GM19438 (cell line): Measurements from ENCODE around the gene KLK7.
"Not testable (repeated sequence)": the region's sequence is repeated elsewhere in the genome, so short reads cannot be mapped to it uniquely, and the experiment has no call there.

ENCODE experiments used
- ATAC-seq: cut with Tn5 transposase; IDR thresholded peaks from one replicate; pipeline ENCODE4 v1.9.1; 2021; ENCODE audit warnings: low read depth; ENCODE audit not compliant: unreplicated experiment

KLK7 gene

DNA sequence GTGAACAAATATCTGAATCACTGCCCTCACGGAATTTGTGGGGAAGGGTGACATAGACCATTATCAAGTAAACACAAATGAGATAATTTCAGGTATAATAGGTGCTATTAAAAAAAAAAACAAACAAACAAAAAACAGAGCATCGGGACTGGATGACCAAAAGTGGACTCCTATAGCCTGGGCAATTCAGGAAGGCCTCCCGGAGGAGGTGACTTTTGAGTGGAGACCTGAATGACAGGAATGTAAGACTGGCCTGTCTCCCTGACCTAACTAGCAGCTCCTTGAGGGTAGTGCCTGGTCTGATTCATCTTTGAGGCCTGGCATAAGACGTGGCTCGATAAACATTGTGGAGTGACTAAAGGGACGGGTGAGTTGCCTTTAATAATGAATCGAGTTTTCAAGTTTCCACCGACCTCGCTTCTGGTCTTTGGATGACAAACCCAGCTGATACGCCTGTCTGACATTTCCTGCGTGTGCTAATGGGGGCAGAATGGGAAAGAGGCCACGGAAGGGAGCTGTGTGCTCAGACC is 29.0 kb upstream of the KLK7 start:
- ATAC-seq = no peak

DNA sequence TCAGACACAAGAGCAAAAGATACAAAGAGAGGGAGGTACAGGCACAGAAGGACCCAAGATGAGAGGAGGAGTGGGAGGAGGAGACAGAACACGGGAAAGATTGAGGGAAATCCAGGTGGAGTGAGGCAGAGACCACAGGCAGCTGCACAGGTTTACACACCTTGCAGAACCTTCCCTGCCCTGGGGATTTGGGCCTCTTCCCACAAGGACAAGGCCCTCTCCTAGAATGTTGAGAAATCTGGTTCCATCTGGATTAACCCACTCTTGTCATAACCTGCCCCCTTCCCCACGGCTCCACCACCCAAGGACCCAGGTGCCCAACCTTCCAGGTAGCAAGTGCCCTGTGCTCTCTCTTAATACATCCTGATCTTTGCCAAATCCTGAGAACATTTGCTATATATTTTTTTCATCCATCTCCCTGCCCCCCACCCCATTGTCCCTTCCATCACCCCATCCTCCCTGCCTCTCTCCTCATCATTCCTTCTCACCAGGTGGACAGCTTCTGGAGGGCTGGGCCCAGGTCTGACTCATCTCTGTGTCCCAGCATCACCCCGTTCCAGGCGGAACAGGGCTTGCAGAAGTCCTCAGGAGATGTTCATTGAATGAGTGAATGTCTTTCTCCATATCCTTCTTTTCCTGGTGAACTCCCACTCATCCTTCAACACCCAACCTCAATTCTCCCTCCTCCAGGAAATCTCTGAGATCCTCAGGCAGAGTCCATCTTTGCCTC is 26.5 kb upstream of the KLK7 start:
- no peak for ATAC-seq

DNA sequence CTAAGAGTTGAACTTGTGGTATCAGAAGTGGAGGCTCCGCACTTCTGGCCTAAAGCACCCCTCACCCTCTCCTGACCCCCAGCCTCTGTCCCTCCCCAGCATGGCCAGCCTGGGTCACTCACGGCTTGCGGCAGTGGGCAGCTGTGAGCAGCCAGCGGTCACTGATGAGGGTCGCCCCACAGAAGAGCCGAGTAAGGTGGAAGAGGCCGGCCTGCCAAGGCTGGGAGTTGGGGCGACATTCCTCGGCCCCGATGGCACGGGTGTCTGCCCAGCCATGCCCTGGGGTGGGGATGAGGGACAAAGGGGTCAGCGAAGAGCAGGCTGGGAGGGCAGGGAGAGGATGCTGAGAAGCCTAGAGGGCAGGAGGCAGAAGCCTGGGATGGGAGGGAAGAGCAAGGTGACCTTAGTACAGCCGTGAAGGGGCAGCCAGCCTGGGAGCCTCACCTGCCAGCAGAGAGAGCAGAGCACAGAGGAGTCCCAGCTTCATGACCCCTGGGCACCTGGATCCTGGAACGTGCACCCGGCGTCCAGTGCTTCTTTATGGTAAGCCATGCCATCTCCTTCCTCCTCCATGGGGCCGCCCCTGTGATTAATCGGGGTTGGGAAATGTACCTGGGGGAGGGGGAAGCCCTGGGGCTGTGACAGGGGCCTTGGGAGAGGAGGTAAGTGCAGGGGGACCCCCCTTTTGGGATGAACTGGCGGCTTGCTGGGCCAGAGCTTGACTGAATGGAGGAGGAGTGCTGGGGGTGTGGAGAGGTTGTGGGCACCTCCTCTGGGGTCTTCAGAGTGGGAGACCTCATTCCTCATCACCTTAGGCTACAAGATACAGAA is 25.6 kb upstream of the KLK7 start:
- ATAC-seq = no peak

DNA sequence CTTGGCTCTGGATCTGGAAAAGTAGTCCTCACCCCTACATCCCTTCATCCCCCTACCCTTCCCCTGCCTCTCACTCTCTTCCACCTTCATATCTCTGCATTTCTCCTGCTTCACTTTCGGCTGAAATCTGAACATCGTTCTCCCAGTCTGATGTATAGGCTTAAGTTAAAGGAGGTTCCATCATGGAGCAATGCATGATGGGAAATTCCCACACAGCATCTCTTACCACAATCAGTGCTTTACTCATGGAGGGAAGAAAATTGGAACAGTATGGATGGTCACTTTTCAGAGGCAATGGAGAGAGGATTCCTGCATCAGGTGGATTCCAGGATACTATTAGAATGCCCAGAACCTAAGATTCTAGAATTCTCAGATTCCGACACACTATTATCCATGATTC is 23.8 kb upstream of the KLK7 start:
- no peak for ATAC-seq

DNA sequence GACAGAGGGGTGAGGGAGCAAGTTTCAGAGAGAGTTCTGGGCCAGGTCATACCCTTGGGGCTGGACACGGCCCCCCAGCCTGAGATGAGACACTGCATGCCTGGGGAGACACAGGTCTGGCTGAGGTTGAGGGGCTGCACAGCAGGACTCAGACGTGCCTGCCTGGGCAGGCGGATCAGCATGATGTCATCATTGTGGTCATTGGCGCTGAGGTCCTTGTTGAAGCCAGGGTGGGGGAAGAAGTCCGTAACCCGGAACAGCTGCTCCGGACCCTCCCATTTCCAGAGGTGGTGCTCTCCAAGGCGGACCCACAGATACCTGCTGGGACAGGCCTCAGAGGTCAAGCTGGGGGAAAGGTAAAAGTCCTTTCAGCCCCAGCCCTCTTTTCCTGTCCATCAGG is 22.7 kb upstream of the KLK7 start:
- ATAC-seq = no peak

DNA sequence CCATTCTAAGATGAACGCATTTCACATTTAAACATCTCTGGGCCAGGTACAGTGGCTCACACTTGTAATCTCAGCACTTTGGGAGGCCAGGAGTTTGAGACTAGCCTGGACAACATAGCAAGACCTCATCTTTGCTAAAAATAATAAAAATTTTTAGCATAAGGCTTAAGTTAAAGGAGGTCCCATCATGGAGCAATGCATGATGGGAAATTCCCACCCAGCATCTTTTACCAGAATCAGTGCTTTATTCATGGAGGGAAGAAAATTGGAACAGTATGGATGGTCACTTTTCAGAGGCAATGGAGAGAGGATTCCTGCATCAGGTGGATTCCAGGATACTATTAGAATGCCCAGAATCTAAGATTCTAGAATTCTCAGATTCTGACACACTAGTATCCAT is 21.5 kb upstream of the KLK7 start:
- no peak for ATAC-seq

DNA sequence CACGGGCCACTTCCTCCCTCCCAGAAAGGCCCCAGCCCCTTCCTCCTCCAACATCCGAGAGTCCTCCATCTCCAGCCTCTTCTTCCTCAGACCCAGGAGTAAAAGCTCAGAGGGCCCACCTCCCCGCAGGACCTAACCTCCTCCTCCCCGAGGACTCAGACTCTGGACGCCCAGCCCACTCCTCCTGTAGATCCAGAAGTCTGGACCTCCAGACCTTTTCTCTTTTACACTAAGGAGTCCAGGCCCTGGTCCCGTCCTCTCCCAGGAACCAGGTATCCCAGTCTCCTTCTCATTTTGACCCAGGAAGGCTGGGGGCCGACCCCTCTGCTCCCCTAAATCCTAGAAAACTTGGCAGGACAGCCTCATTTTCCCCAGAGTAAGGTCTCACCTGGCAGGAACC is 19.6 kb upstream of the KLK7 start:
- ATAC-seq = no peak

DNA sequence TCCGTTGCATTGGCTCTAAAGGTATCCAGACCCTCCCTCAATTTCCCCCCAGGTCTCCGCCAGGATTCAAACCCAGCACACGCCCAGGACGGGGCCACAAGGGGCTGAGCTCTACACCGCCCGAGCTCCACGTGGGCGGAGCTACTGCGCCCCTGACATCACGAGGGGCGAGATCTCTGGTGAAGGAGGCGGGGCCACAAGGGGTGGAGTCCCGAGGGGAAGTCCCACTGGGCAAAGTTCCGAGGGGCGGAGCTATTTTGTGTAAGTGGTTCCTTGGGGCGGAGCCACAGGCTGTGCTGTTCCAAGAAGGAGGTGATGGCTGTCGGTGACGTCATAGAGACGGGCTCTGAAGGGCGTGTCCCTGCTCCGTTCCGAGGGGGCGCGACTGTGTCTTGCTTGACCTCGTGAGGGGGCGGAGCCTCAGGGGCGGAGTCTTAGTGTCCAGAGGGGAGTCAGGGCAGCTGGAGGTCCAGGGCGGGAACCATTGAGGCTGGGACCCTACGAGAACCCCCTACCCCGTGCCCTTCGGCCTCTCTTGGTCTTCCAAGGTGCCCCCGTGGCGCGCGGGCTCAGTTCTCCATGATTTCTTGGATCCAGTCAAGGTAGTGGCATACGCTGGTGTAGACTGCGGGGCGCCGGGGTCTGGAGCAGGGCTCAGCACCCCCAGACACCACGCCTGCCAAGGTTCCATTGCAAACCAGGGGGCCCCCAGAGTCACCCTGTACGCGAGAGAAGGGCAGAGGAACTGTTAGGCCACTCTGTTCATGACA is 19.0 kb upstream of the KLK7 start:
- no peak for ATAC-seq

DNA sequence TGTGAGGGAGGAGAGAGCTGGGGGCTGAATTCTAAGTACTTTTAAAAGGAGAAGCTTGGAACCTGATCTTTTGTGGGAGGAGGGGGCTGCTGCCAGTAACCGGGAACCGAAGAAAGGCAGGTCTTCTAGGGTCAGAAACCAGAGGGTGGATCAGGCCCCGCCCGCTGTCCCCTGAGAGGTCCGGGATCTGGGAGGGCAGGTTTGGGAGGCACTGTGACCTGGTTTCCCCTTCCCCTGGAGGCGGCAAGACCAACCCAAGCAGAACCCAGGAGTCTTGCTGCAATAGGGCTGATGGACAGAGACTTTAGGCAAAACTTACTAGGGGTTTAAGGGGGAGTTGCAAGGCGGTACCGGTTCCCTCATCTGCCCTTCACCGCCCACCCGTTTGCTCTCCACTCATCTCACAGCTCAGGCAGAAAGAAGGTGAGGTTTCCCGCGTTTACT is 18.4 kb upstream of the KLK7 start:
- no peak for ATAC-seq

DNA sequence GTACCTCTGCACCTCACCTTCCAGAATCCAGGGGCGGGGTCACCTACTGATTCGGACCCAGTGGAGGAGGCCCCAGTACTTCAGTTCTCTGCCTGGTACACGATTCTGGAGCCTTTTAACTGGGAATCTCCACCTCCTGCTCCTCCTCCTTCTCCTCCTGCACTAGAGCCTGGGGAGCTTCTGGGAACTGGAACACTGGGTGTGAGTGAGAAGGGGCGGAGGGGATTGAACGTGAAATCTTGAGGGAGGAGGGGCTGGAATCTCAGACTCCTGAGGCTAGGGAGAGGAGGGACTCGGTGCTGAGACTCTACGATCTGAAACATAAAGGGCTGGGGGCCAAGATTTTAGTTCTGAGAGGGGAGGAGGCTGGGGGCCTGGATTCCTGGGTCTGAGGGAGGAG is 17.8 kb upstream of the KLK7 start, which contains the start of gene KLK8:
TSS of gene KLK8 (minus strand) at position 90 of the 400 bp plus-strand sequence. CDS start 437 bp downstream, outside the sequence.
- ATAC-seq = no peak

DNA sequence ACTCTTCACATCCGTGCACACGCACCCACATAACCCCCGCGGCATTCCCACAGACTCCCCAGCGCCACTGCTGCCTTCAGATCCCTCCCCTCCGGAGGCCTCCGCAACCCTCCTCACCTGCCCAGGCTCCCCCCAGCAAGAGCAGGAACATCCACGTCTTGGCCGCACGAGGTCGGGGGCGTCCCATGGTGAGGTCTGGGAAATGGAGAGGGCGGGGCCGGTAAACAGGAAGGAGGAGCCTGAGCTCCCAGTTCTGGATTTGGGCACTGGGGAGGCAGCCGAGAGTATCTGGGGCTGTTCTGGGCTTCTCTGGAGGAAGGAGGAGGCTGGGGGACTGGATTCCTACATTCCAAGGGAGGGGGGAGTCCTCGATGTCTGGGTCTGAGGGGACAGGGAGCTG is 17.3 kb upstream of the KLK7 start:
- ATAC-seq = no peak

DNA sequence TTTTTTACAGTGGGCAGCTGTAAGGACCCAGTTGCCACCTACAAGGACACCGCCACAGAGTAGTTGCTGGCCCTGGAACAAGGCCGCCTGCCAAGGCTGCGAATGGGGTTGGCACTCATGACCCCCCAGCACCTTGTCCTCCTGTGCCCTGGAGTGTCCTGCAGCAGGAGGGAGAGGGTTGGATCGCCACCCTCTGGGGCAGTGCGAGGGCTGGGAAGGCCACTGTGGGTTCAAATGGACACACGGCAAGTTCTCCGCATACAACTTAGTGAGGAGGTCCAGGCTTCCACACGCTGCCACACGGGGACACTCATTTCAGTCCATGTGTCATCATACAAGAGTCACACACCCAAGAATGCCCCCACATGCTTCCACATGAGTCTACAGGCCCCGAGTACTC is 16.7 kb upstream of the KLK7 start:
- ATAC-seq = no peak

DNA sequence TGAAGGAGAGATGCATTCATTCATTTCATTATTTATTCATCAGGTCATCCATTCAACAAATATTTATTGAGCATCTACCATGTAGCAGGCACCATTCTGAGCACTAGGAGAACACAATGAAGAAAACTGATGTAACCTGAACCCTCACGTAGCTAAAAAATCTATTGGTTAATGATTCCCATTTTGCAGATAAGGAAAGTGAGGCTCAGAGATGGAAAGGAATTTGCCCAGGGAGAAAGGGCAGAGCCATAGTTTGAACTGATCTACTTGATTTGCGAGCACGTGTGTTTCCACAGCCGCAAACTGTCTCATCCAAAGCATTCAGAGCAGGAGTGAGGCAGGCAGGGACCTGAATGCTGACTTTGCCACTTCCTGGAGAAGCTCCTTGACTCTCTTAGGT is 15.0 kb upstream of the KLK7 start:
- no peak for ATAC-seq

DNA sequence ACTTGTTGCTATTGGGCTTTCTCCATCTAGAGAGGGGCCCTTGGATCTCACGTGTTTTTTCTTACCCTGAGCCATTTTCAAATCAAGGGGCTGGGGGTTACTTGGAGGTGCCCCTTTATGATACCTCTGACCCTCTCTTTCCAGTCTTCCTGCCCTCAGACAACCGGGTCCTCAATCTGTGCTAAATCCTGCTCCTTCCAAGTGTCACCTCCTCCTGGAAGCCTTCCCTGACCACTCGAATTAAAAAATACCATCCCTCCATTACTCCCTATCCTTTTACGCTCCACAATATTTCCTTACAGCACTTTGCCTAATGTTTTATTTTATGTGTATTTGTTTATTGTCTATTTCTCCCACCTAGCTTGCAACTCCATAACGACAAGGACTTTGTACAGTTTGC is 14.3 kb upstream of the KLK7 start:
- ATAC-seq = no peak

DNA sequence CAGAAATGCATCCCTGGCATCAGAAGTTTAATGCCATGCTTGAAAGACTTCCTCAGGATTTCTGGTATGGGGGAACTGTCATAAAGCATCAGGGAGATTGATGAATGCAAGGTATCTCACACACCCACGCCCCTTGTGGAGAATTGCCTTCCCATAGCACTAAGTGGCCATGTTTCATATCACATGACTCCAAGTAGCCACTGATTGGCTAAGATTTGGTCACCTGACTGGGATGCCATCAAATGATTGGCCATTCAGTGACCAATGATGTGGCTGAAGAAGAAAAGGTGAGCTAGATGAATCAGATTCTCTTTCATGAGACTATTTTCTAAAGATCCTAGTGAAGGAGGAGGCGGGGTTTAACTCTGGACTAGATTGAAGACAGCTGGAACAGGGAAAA is 10.4 kb upstream of the KLK7 start:
- ATAC-seq = no peak

DNA sequence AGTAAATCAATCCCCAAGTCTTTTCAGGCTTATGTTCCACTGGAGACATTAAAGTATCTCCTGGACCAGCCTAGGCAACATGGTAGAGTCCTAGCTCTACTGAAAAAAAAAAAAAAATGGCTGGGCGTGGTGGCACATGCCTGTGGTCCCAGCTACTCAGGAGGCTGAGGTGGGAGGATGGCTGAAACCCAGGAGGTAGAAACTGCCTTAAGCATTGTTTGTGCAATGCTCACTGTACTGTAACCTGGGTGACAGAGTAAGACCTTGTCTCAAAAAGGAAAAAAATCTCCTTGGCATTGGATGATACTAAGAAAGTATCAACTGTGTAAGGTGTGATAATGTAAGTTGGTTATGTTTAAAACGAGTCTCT is 8.9 kb upstream of the KLK7 start:
- ATAC-seq = no peak

DNA sequence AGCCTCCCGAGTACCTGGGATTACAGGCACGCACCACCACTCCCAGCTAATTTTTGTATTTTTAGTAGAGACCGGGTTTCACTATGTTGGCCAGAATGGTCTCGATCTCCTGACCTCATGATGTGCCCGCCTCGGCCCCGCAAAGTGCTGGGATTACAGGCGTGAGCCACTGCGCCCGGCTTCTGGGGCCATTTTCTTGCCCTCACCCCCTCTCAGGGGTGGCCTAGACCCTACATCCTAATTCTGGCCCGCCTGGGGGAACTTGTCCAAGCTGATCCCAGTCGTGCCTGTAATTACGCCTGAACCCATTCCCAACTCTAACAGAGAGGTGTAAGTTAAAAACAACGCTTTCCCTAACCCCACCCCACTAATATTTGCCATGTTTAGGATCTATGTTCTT is 699 bp upstream of the KLK7 start:
- ATAC-seq = not testable (repeated sequence)

DNA sequence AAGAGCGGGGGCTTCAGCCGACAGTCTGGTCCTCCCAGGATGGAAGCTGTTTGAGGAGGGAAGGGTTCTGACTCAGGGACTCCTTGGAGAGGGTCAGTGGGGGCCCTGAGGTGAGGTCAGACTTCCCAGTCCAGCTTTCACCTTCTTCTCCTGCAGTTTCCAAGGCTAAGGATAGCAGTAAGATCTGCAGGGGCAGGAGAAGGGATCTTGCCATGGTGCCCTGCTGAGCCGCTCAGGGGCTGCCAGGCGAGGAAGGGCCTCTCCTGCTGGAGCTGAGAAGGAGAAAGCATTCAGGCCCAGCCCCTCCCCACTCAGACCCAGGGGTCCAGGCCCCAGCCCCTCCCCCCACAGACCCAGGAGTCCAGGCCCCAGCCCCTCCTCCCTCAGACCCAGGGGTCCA is 1.5 kb downstream of the KLK7 start:
- ATAC-seq = no peak

DNA sequence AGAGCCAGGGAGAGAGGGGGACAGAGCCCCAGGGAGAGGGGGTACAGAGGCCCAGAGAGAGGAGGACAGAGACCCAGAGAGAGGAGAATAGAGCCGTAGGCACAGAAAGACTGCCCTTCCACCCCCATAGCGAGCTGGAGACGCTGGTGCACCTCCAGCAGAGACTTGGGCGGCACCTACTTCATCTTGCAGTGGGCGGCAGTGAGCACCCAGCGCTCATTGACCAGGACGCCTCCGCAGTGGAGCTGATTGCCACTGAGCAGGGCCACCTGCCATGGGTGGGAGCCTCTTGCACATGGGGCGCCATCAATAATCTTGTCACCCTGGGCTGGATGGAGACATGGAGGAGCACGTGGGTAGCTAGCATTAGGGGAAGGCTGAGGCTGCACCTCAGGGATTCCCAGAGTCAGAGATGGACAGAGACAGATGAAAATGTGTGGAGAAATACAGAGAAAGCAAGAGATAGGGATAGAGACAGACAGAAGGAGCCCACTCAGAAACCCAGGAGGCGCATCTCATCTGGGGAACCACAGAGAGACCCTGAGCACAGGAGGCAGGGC is 2.0 kb downstream of the KLK7 start:
- no peak for ATAC-seq

DNA sequence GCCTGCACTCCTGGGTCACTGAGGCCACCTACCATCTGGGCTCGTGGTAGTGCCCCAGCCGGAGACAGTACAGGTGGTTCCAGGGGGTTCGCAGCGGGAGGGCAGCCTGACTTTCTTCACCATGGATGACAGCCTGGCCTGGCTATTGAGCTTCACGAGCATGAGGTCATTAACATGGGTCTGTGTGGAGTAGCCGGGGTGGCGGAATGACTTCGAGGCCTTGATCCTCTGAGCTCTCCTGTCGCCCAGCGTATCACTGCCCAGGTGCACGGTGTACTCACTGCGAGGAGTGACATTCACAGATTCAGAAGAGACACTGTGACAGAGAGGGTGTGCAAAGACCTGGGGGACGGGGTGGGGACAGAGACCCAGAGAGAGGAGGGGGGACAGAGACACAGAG is 3.5 kb downstream of the KLK7 start:
- no peak for ATAC-seq

DNA sequence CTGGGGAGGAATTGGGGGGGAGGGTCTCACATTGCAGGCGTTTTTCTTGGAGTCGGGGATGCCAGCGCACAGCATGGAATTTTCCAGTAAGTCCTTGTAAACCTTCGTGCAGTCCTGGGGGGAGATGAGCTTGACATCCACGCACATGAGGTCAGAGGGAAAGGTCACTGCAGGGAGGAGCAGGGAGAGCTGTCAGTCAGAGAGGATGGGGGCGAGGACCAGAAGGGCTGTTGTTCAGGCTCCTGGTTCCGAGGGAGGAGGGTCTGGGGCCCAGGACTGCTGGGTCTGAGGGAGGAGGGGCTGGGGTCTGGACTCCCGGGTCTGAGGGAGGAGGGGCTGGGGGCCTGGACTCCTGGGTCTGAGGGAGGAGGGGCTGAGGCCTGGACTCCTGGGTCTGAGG is 4.0 kb downstream of the KLK7 start:
- no peak for ATAC-seq
